Measurements from ENCODE around the gene RHCG. TPM values are rescaled to one million over a fixed set of nuclear protein-coding genes. Genes with fewer than 3 reads are reported as not detected.
"Not testable (repeated sequence)": the region's sequence is repeated elsewhere in the genome, so short reads cannot be mapped to it uniquely, and the experiment has no call there.

RHCG gene
- total and polyA plus RNA-seq, 2 donors (not counting 1 experiment from before 2014, with no cell fraction given), result under 0.01 TPM; not detected in 1

DNA sequence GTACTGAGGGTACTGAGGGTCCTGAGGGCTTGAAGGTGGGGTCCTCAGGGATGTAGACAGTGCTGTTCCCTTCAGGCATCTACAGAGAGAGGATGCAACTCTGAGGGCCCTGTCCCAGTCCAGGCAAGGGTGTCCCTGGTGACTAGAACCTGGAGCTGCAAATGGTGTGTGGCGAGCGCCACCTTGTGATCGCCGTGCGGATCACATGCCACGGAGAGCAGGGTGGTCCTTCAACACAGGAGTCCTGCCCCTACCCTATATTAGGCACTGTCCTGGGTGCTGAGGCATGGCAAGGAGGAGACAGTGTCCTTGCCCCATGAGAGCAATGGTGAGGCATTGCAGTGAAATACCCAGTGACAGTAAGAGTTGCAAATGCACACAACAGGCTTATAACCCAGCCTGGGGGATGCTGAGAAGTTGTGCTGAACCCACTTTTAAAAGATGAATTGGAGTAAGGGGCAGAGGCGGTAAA is 23.6 kb downstream of the RHCG start:
- DNase-seq (ENCODE audit: low read depth in 2 of 2), result peak; percentile 40 to 41
- Histone ChIP-seq H3K4me1 (ENCODE audit: control insufficient read depth, extremely low read depth, insufficient read depth, low read length) (no peaks in the 10 kb centered on the region), H3K4me3 (replicated peaks in 1 of 4; ENCODE audit: control extremely low read depth in 1 of 4, insufficient read depth in 1 of 4, low read depth in 3 of 4, low read length in 4 of 4) (no peak overlapping the region), H3K9me3 (ENCODE audit: control insufficient read depth, insufficient read depth, low read depth, low read length) (no peaks in the 10 kb centered on the region), H4K20me1 (ENCODE audit: control insufficient read depth, extremely low read depth, insufficient read depth, low read length) (no peaks in the 10 kb centered on the region), H2AFZ (ENCODE audit: low read length) (no peak overlapping the region), H3K79me2 (ENCODE audit: control insufficient read depth, insufficient read depth, low read length) (no peaks in the 10 kb centered on the region), H3K4me2 (ENCODE audit: extremely low read depth, insufficient read depth, low read length) (no peak overlapping the region), H3K27me3 (ENCODE audit: control insufficient read depth, insufficient read depth, low read length) (peaks cover 18% of the 10 kb centered on the region), H3K27ac (ENCODE audit: insufficient read depth, low read length) (no peak overlapping the region), H3K36me3 (ENCODE audit: control insufficient read depth, insufficient read depth, low read length) (no peaks in the 10 kb centered on the region), H3K9ac (ENCODE audit: insufficient read depth, low read length) (no peak overlapping the region)
- TF ChIP-seq, protein P1, sequence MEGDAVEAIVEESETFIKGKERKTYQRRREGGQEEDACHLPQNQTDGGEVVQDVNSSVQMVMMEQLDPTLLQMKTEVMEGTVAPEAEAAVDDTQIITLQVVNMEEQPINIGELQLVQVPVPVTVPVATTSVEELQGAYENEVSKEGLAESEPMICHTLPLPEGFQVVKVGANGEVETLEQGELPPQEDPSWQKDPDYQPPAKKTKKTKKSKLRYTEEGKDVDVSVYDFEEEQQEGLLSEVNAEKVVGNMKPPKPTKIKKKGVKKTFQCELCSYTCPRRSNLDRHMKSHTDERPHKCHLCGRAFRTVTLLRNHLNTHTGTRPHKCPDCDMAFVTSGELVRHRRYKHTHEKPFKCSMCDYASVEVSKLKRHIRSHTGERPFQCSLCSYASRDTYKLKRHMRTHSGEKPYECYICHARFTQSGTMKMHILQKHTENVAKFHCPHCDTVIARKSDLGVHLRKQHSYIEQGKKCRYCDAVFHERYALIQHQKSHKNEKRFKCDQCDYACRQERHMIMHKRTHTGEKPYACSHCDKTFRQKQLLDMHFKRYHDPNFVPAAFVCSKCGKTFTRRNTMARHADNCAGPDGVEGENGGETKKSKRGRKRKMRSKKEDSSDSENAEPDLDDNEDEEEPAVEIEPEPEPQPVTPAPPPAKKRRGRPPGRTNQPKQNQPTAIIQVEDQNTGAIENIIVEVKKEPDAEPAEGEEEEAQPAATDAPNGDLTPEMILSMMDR (conservative IDR thresholded peaks at IDR 0.05 in 1 of 2, IDR thresholded peaks at IDR 0.05 in 1 of 2; ENCODE audit: low read depth in 1 of 2, low read length in 2 of 2), result peak; percentile 51 to 76
- TF ChIP-seq EZH2 (IDR thresholded peaks at IDR 0.05; ENCODE audit: low read length, missing control alignments), result no peak

DNA sequence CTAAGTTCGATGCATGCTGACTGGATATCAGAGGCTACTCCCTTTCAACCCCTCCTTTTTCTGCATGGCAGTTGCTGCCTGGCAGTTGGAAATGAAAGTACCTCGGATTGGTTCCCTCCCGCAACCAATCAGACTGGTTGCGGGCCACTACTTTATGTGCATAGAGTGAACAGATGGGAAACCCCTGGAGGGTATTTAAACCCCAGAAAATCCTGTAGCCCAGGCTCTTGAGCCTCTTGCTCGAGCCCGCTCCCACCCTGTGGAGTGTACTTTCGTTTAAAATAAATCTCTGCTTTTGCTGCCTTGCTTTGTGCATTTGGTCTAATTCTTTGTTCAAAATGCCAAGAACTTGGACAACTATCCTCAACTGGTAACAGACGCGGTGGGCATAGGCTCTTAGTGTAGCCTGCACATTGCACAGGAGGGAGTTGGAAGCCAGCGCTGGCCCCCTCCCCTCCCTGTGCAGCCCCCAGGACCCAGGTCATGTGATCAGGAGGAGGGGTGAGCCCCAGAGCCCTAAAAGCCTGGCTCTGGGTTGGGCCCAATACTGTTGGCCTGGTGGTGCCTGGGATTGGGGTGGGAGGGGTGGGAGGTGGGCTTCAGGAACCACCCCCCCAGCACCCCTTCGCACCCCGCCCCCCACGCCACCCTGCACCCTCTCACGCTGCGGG is 26.8 kb downstream of the RHCG start:
- H3K4me1 ChIP-seq (ENCODE audit: control insufficient read depth, extremely low read depth, insufficient read depth, low read length), result no peaks in the 10 kb centered on the region
- H3K4me3 ChIP-seq (replicated peaks in 1 of 4; ENCODE audit: control extremely low read depth in 1 of 4, insufficient read depth in 1 of 4, low read depth in 3 of 4, low read length in 4 of 4), result no peak overlapping the region
- H3K36me3 ChIP-seq (ENCODE audit: control insufficient read depth, insufficient read depth, low read length), result no peaks in the 10 kb centered on the region
- TF ChIP-seq EZH2 (IDR thresholded peaks at IDR 0.05; ENCODE audit: low read length, missing control alignments), result no peak
- TF ChIP-seq, protein P1 (conservative IDR thresholded peaks at IDR 0.05 in 1 of 2, IDR thresholded peaks at IDR 0.05 in 1 of 2; ENCODE audit: low read depth in 1 of 2, low read length in 2 of 2), result no peak
- H3K27ac ChIP-seq (ENCODE audit: insufficient read depth, low read length), result no peak overlapping the region
- H3K79me2 ChIP-seq (ENCODE audit: control insufficient read depth, insufficient read depth, low read length), result no peaks in the 10 kb centered on the region
- H4K20me1 ChIP-seq (ENCODE audit: control insufficient read depth, extremely low read depth, insufficient read depth, low read length), result no peaks in the 10 kb centered on the region
- H3K4me2 ChIP-seq (ENCODE audit: extremely low read depth, insufficient read depth, low read length), result no peak overlapping the region
- peaks cover 21% of the 10 kb centered on the region for H3K27me3 ChIP-seq (ENCODE audit: control insufficient read depth, insufficient read depth, low read length)
- no peaks in the 10 kb centered on the region for H3K9me3 ChIP-seq (ENCODE audit: control insufficient read depth, insufficient read depth, low read depth, low read length)
- no peak overlapping the region for H3K9ac ChIP-seq (ENCODE audit: insufficient read depth, low read length)
- DNase-seq (ENCODE audit: low read depth in 2 of 2), result no peak
- no peak overlapping the region for H2AFZ ChIP-seq (ENCODE audit: low read length)

DNA sequence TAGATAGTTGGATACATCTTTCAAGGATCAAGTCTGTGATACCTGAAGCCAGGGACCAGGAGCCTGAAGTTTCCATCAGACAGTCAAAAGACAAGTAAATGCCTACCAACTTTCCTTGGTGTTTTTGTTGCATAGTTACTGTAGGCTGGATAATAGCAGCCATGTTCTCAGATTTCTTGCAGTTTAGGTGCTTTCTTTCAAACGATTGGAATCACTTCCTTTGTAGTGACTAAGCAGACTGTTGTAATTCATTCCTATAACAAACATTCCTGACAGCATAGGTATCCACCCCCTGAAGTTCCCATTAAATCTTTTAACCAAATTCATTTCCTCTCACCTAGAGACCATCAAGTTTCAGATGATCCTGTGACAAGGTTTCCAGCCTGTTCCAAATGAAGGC is 27.6 kb downstream of the RHCG start:
- not testable (repeated sequence) for H3K79me2 ChIP-seq (ENCODE audit: control insufficient read depth, insufficient read depth, low read length); H3K4me1 ChIP-seq (ENCODE audit: control insufficient read depth, extremely low read depth, insufficient read depth, low read length); H3K27ac ChIP-seq (ENCODE audit: insufficient read depth, low read length); H3K36me3 ChIP-seq (ENCODE audit: control insufficient read depth, insufficient read depth, low read length); H3K4me2 ChIP-seq (ENCODE audit: extremely low read depth, insufficient read depth, low read length); H4K20me1 ChIP-seq (ENCODE audit: control insufficient read depth, extremely low read depth, insufficient read depth, low read length); H2AFZ ChIP-seq (ENCODE audit: low read length); H3K9me3 ChIP-seq (ENCODE audit: control insufficient read depth, insufficient read depth, low read depth, low read length); H3K9ac ChIP-seq (ENCODE audit: insufficient read depth, low read length); H3K4me3 ChIP-seq (replicated peaks in 1 of 4; ENCODE audit: control extremely low read depth in 1 of 4, insufficient read depth in 1 of 4, low read depth in 3 of 4, low read length in 4 of 4)
- peaks cover 21% of the 10 kb centered on the region for H3K27me3 ChIP-seq (ENCODE audit: control insufficient read depth, insufficient read depth, low read length)
- DNase-seq (ENCODE audit: low read depth in 2 of 2), result peak in 1 of 2 donors; percentile 23
